T-cell (primary cell): Measurements from ENCODE around the gene SPAG4. TPM values are rescaled to one million over a fixed set of nuclear protein-coding genes. Genes with fewer than 3 reads are reported as not detected.

Source experiments
- ATAC-seq, 4 experiments: fragments of 200-7000 bp in 3 of 4; fragments of 150-1000 bp in 1 of 4; cut with Tn5 transposase; replicated peaks in 1 of 4; 1 replicate in 3 of 4; 2 replicates in 1 of 4; pipeline ENCODE4 v1.10.0; 2021; ENCODE audit warnings: moderate library complexity in 3 of 4, mild to moderate bottlenecking in 2 of 4, moderate number of reproducible peaks in 1 of 4
- CTCF ChIA-PET, 2 donors: fragments of 300-600 bp; sonication (Branson Sonifier 250); formaldehyde crosslinking; loops; one replicate each; lab custom pipeline; 2022; ENCODE audit warnings: antibody characterized with exemption in 2 of 2; lab: Charles Lee
- POLR2A ChIA-PET, 2 donors: fragments of 300-600 bp; sonication (Branson Sonifier 250); formaldehyde crosslinking; loops; one replicate each; lab custom pipeline; 2022; ENCODE audit warnings: antibody characterized with exemption in 2 of 2; lab: Charles Lee
- DNase-seq, 35 experiments: peaks; one replicate each; pipeline versions ENCODE4 v3.0.0 to v3.0.0-alpha.2; 2013 to 2023
- H3K27ac ChIP-seq: one replicate; pipeline ENCODE4 v1.5.1; 2013; ENCODE audit warnings: low read length
- H3K27me3 ChIP-seq, 2 experiments: replicated peaks in 1 of 2; 1 replicate in 1 of 2; 2 replicates in 1 of 2; pipeline versions ENCODE4 v1.6.1 to v1.7.0; 2013; ENCODE audit warnings: low read length in 1 of 2, mixed read lengths in 1 of 2; ENCODE audit not compliant: control insufficient read depth in 2 of 2, insufficient read depth in 2 of 2; ENCODE audit errors: extremely low read depth in 1 of 2
- H3K36me3 ChIP-seq, 2 donors: 1 replicate in 1 of 2; 2 replicates in 1 of 2; pipeline versions ENCODE4 v1.6.1 to v1.7.0; 2013; ENCODE audit warnings: low read length in 1 of 2; ENCODE audit not compliant: control insufficient read depth in 2 of 2, insufficient read depth in 1 of 2; ENCODE audit errors: extremely low read depth in 1 of 2
- H3K4me1 ChIP-seq, 2 experiments: 1 replicate in 1 of 2; 2 replicates in 1 of 2; pipeline versions ENCODE4 v1.6.1 to v1.7.0; 2013; ENCODE audit warnings: low read length in 2 of 2, mixed read lengths in 1 of 2; ENCODE audit not compliant: insufficient read depth in 2 of 2, control insufficient read depth in 1 of 2; ENCODE audit errors: extremely low read depth in 1 of 2
- H3K4me3 ChIP-seq, 2 donors: 1 replicate in 1 of 2; 2 replicates in 1 of 2; pipeline versions ENCODE4 v1.5.1 to v1.7.0; 2013; ENCODE audit warnings: mild to moderate bottlenecking in 2 of 2, low read length in 1 of 2, moderate library complexity in 1 of 2; ENCODE audit not compliant: control insufficient read depth in 1 of 2; ENCODE audit errors: extremely low read depth in 1 of 2
- H3K9me3 ChIP-seq: 2 replicates; pipeline ENCODE4 v1.7.0; 2013
- H3K27ac Mint-ChIP-seq, 2 donors: one replicate each; pipeline ENCODE4 v1.8.0; 2020 to 2021; ENCODE audit warnings: mild to moderate bottlenecking in 2 of 2, mixed read lengths in 2 of 2
- H3K27me3 Mint-ChIP-seq, 2 donors: one replicate each; pipeline ENCODE4 v1.8.0; 2021 to 2022; ENCODE audit warnings: mixed read lengths in 2 of 2
- H3K36me3 Mint-ChIP-seq: one replicate; pipeline ENCODE4 v1.8.0; 2021; ENCODE audit warnings: mixed read lengths
- H3K4me1 Mint-ChIP-seq, 3 donors: one replicate each; pipeline ENCODE4 v1.8.0; 2020 to 2022; ENCODE audit warnings: mixed read lengths in 3 of 3, mild to moderate bottlenecking in 1 of 3
- H3K4me3 Mint-ChIP-seq, 3 donors: one replicate each; pipeline ENCODE4 v1.8.0; 2020 to 2022; ENCODE audit warnings: mild to moderate bottlenecking in 3 of 3, mixed read lengths in 3 of 3, moderate library complexity in 3 of 3
- H3K9me3 Mint-ChIP-seq, 3 donors: one replicate each; pipeline ENCODE4 v1.8.0; 2020 to 2022; ENCODE audit warnings: mixed read lengths in 3 of 3
- WGBS: methylation state at CpG from one replicate; pipeline ENCODE4 v1.1.5; 2013; ENCODE audit warnings: missing lambda C conversion rate; ENCODE audit not compliant: insufficient coverage; 5-methylcytosine and 5-hydroxymethylcytosine counted together
- total RNA-seq, 35 experiments: library from RNA in 6 of 35; stranded (reverse) in 6 of 35; fragments of 120-200 nt in 1 of 35; gene quantifications; one replicate each; pipeline versions ENCODE4 v1.2.1 to v1.2.4 and lab custom pipeline; 2013 to 2026

The SPAG4 gene
- total RNA-seq, 5 donors from 2014 or later (not counting 1 experiment from before 2014, with no cell fraction given): 0.76 to 26.4 (median 1.2) TPM

DNA sequence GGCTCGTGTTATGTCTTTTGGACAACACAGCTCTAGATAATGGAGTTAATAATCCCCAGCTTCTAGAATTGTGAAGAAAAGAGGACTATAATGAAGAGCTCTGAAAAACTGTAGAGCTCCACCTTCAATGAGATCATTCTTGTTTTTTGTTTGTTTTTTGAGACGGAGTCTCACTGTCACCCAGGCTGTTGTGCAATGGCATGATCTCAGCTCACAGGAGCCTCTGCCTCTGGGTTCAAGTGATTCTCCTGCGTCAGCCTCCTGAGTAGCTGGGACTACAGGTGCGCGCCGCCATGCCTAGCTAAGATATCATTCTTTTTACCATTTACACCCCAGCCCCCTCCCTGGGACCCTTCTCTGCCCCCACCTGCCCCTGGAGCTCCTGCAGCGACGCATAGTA lies 37.2 kb upstream of the SPAG4 start:
- H3K4me3 Mint-ChIP-seq: no peak overlapping the region
- POLR2A ChIA-PET: no interaction called here
- H3K36me3 Mint-ChIP-seq: no peaks in the 10 kb centered on the region
- peaks cover 4 to 6% (median 4%) of the 10 kb centered on the region in 3 donors for H3K9me3 Mint-ChIP-seq
- no peak overlapping the region for H3K27ac Mint-ChIP-seq
- H3K27ac ChIP-seq: no peak overlapping the region
- CTCF ChIA-PET: no interaction called here
- WGBS: no CpG with 5 or more reads among the region's 8 CpGs
- no peak overlapping the region for H3K4me3 ChIP-seq
- peaks cover 0 to 4% of the 10 kb centered on the region in 2 donors for H3K27me3 Mint-ChIP-seq
- peaks cover 0 to 2% of the 10 kb centered on the region in 2 donors for H3K36me3 ChIP-seq
- H3K4me1 ChIP-seq: no peaks in the 10 kb centered on the region
- ATAC-seq (no peak), DNase-seq (no peak)
- H3K27me3 ChIP-seq: peaks cover 0 to 18% of the 10 kb centered on the region in 2 experiments
- H3K9me3 ChIP-seq: no peaks in the 10 kb centered on the region
- H3K4me1 Mint-ChIP-seq: no peaks in the 10 kb centered on the region

DNA sequence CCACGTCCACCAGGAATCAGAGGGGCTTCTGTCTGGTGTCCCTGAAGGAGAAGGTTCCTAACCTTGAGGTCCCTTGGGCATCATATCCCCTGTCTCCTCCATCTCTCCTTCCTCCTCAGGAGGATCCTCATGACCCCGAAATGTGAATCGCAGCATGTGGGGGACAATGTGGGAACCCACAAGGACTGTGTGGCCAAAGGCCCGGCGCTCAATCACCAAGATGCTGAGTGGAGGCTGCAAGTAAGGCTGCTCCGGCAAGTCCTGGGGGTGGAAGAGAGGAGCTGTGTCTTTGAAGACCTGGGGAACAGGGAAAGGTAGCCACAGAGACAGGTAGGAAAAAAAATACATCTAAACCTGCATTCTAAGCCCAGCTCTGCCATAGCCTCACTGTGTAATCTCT lies 36.4 kb upstream of the SPAG4 start:
- Mint-ChIP-seq H3K27me3 (peaks cover 0 to 4% of the 10 kb centered on the region in 2 donors), H3K36me3 (no peaks in the 10 kb centered on the region), H3K4me3 (no peak overlapping the region), H3K9me3 (peaks cover 2 to 6% (median 4%) of the 10 kb centered on the region in 3 donors), H3K27ac (no peak overlapping the region), H3K4me1 (no peaks in the 10 kb centered on the region)
- H3K9me3 ChIP-seq: no peaks in the 10 kb centered on the region
- ATAC-seq (no peak), DNase-seq (no peak)
- H3K27me3 ChIP-seq: peaks cover 0 to 18% of the 10 kb centered on the region in 2 experiments
- WGBS: 100% methylated on average over 1 of the region's 6 CpGs
- CTCF ChIA-PET: no interaction called here
- POLR2A ChIA-PET: no interaction called here
- no peaks in the 10 kb centered on the region for H3K4me1 ChIP-seq
- H3K27ac ChIP-seq: no peak overlapping the region
- H3K36me3 ChIP-seq: peaks cover 0 to 2% of the 10 kb centered on the region in 2 donors
- H3K4me3 ChIP-seq: no peak overlapping the region

DNA sequence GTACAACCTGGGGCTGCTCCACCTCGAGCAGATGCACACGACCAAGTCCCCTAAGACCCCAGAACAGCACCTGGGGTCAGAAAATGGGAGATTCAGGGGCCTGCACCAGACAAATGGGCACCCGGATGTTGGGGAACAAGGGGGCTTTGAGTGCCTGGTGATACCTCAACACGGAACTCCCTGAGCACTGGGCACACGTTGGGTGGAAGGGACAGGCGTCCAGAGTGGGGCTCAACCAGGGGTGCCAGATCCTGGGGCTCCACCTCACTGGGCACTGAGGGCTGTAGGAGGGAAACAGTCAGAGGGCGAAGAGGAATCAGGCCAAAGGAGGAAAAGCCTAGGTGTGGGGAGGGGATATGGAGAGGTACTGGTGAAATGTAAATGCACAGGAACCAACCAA lies 33.5 kb upstream of the SPAG4 start:
- ChIA-PET POLR2A (no interaction called here), CTCF (interaction anchor here in 1 of 2 donors (0.5 kb wide), 1 partner anchor 135 kb away, joined by 3 read pairs; no protein-coding TSS in a partner anchor)
- Mint-ChIP-seq H3K36me3 (no peaks in the 10 kb centered on the region), H3K27ac (no peak overlapping the region), H3K27me3 (no peaks in the 10 kb centered on the region), H3K9me3 (peaks cover 0 to 6% (median 4%) of the 10 kb centered on the region in 3 donors), H3K4me3 (no peak overlapping the region), H3K4me1 (no peaks in the 10 kb centered on the region)
- Histone ChIP-seq H3K4me1 (no peaks in the 10 kb centered on the region), H3K4me3 (no peak overlapping the region), H3K36me3 (peaks cover 0 to 2% of the 10 kb centered on the region in 2 donors), H3K27me3 (peaks cover 0 to 20% of the 10 kb centered on the region in 2 experiments), H3K27ac (no peak overlapping the region), H3K9me3 (no peaks in the 10 kb centered on the region)
- DNase-seq (no peak), ATAC-seq (no peak)
- 96% methylated on average over 5 of the region's 7 CpGs for WGBS

DNA sequence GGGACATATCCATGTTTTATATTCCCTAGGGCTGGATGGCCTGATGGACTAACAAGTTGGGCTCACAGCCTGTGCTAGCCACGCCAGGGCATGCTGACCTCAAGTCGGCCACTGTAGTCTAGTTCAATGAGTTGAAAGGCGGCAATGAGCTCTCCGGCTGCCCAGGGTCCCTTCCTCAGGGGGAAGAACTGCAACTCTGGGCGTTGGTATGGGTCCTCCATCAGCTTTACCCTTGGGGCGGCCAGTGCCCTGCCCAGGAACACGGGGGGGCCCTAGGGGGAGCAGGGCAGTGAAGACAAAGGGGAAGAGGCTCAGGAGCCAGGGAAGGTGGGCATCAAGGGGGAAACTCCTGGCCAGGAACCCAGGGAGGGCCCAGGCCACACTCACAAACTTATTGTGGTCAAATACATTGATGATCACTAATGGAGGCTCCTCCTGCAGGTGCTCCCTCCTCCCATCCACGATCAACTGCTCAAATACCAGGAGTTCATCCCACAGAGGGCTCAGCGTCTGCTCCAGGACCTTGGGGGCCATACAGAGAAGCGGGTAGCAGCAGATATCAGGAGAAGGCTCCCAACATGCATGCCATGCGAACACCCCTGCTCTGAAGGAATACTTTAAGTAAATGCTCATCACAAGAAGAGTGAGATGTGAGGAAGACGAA lies 32.8 kb upstream of the SPAG4 start:
- Mint-ChIP-seq H3K4me1 (no peaks in the 10 kb centered on the region), H3K4me3 (no peak overlapping the region), H3K27me3 (no peaks in the 10 kb centered on the region), H3K9me3 (peaks cover 0 to 6% (median 4%) of the 10 kb centered on the region in 3 donors), H3K27ac (no peak overlapping the region), H3K36me3 (no peaks in the 10 kb centered on the region)
- Histone ChIP-seq H3K27me3 (peaks cover 0 to 20% of the 10 kb centered on the region in 2 experiments), H3K4me3 (no peak overlapping the region), H3K27ac (no peak overlapping the region), H3K4me1 (no peaks in the 10 kb centered on the region), H3K36me3 (peaks cover 0 to 2% of the 10 kb centered on the region in 2 donors), H3K9me3 (no peaks in the 10 kb centered on the region)
- CTCF ChIA-PET: no interaction called here
- POLR2A ChIA-PET: interaction anchor here in 1 of 2 donors (0.5 kb wide), 1 partner anchor 20 kb away, joined by 18 read pairs; no protein-coding TSS in a partner anchor
- ATAC-seq: no peak
- WGBS: 87% methylated on average over 6 of the region's 12 CpGs
- no peak for DNase-seq

DNA sequence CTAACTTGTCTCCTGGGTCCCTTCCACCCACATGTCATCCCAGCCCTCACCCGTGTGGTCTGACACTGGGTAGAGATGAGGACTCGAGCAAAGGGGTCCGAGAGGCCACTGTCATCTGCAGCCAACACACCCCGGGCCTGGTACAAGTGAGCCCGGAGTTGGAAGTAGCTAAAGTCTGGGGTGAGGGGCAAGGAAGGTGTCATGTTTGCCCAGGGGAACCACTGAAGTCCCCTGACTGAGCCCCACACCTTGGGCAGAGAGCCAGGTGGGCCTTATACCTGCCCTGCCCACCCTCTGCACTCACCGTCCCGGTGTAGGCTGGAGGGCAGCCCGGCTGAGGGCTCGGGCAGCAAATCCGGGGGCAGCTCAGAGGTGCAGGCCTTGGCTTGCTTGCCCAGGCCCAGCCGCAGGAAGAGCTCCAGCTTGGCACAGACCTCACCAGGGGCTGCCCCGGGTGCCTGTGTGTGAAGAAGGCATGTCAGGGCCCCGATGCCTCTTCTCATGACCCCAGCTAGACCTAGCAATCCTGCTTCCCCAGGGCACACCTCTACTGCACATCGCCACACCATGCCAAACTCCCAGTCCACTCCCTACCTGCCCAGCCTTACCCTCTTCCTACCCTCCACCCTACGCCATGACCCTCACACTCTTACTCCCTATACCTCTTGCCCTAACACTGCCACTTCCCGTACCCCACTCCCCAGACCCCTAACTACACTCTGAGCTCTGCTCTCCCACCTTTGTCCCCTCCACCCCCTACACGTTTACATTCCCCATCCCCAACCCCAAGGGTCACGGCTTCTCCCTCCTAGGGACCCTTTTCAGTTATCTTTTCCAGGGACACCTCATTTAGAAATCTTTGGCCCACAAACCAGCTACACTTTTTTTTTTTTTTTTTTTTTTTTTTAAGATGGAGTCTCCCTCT lies 31.7 kb upstream of the SPAG4 start:
- Mint-ChIP-seq H3K27ac (no peak overlapping the region), H3K27me3 (no peaks in the 10 kb centered on the region), H3K9me3 (peaks cover 0 to 6% (median 4%) of the 10 kb centered on the region in 3 donors), H3K4me1 (peaks cover 0 to 3% (median 0%) of the 10 kb centered on the region in 3 donors), H3K4me3 (no peak overlapping the region), H3K36me3 (no peaks in the 10 kb centered on the region)
- POLR2A ChIA-PET: interaction anchor here in 1 of 2 donors (0.6 kb wide), 1 partner anchor 504 kb away, joined by 3 read pairs; no protein-coding TSS in a partner anchor
- Histone ChIP-seq H3K4me1 (no peaks in the 10 kb centered on the region), H3K27ac (no peak overlapping the region), H3K9me3 (no peaks in the 10 kb centered on the region), H3K27me3 (peaks cover 0 to 14% of the 10 kb centered on the region in 2 experiments), H3K4me3 (no peak overlapping the region), H3K36me3 (peaks cover 0 to 2% of the 10 kb centered on the region in 2 donors)
- CTCF ChIA-PET: interaction anchor here in 1 of 2 donors (0.7 kb wide), 1 partner anchor 122 kb away, joined by 8 read pairs; no protein-coding TSS in a partner anchor
- DNase-seq: no peak
- ATAC-seq: no peak
- WGBS: 79% methylated on average over 15 of the region's 18 CpGs

DNA sequence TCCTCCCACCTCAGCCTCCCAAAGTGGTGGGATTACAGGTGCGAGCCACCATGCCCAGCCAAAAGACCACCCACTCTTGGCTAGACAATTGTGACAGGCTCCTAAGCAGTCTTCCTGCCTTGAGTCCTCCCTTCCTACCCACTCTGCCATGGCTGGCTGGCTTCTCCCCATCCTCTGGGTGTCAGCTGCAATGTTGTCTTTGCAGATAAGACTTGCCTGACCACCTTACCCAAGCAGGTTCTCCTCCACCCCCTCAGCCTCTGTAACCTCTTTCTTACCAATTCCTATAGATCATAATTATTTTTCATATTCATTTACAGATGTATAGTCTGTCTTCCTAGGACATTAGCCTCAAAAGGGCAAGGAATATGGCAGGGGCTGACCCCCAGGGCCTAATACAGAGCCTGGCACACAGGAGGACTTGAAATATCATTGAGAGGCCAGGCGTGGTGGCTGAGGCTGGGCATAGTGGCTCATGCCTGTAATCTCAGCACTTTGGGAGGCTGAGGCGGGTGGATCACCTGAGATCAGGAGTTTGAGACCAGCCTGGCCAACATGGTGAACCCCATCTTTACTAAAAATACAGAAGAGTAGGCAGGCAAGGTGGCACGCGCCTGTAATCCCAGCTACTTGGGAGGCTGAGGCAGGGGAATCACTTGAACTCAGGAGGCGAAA lies 28.7 kb upstream of the SPAG4 start:
- H3K27me3 Mint-ChIP-seq: no peaks in the 10 kb centered on the region
- H3K27ac Mint-ChIP-seq: no peak overlapping the region
- no peaks in the 10 kb centered on the region for H3K36me3 Mint-ChIP-seq
- H3K9me3 Mint-ChIP-seq: no peaks in the 10 kb centered on the region
- Histone ChIP-seq H3K27me3 (peaks cover 0 to 7% of the 10 kb centered on the region in 2 experiments), H3K27ac (no peak overlapping the region), H3K9me3 (no peaks in the 10 kb centered on the region), H3K36me3 (peaks cover 0 to 2% of the 10 kb centered on the region in 2 donors), H3K4me3 (no peak overlapping the region), H3K4me1 (no peaks in the 10 kb centered on the region)
- ChIA-PET CTCF (no interaction called here), POLR2A (no interaction called here)
- H3K4me3 Mint-ChIP-seq: no peak overlapping the region
- 87% methylated on average over 3 of the region's 6 CpGs for whole genome bisulfite sequencing
- no peak for ATAC-seq
- peaks cover 0 to 3% (median 0%) of the 10 kb centered on the region in 3 donors for H3K4me1 Mint-ChIP-seq
- no peak for DNase-seq
